A549 (cell line): ENCODE results near the gene ATF6B. TPM values are rescaled to one million over a fixed set of nuclear protein-coding genes. Genes with fewer than 3 reads are reported as not detected.
A peak's percentile ranks its signal among the peaks of the same experiment; 100 is the strongest.

Experiments
- ATAC-seq, 2 experiments: fragments of 200-7000 bp in 1 of 2; fragments of >200 bp in 1 of 2; cut with Nextera tagmentation in 1 of 2; cut with Tn5 transposase in 1 of 2; 3 replicates each; pipeline versions ENCODE4 v1.8.0 to v1.9.1; 2018 to 2020; ENCODE audit warnings: mild to moderate bottlenecking in 1 of 2, moderate library complexity in 1 of 2
- CTCF ChIA-PET: fragments of 300-600 bp; sonication (Branson Sonifier 250); formaldehyde crosslinking; extraction: SDS; loops from one replicate; lab custom pipeline; 2021; ENCODE audit warnings: antibody characterized with exemption, inconsistent platforms; lab: Yijun Ruan, JAX
- POLR2A ChIA-PET: fragments of 350-600 bp; formaldehyde crosslinking; extraction: SDS; loops from one replicate; lab custom pipeline; 2021; ENCODE audit warnings: antibody characterized with exemption, inconsistent platforms; lab: Yijun Ruan, JAX
- DNase-seq, 2 experiments: peaks; one replicate each; pipeline versions ENCODE4 v3.0.0 to v3.0.0-alpha.2; 2011 to 2016; ENCODE audit warnings: low read depth in 1 of 2, low spot score in 1 of 2
- FAIRE-seq: peaks from 2 replicates; lab custom pipeline; 2011; peaks lifted over from hg19 to GRCh38; lab: Jason Lieb, UNC
- H3K27ac ChIP-seq, 2 experiments: fragments of >200 bp; sonication (Bioruptor Twin); formaldehyde crosslinking; 3 replicates each; pipeline ENCODE4 v1.5.1; 2016 to 2017
- H3K4me1 ChIP-seq: fragments of >200 bp; sonication (Bioruptor Twin); formaldehyde crosslinking; 3 replicates; pipeline ENCODE4 v1.6.1; 2016
- H3K4me2 ChIP-seq: fragments of >200 bp; sonication (Bioruptor Twin); formaldehyde crosslinking; 3 replicates; pipeline ENCODE4 v1.6.1; 2016
- H3K4me3 ChIP-seq: fragments of >200 bp; sonication (Bioruptor Twin); formaldehyde crosslinking; 3 replicates; pipeline ENCODE4 v1.5.1; 2016
- H3K9me3 ChIP-seq: fragments of >200 bp; sonication (Bioruptor Twin); formaldehyde crosslinking; 3 replicates; pipeline ENCODE4 v1.6.1; 2016
- CBX2 ChIP-seq: fragments of 200-600 bp; sonication (generic); IDR thresholded peaks from 2 replicates; pipeline ENCODE4 v1.6.1; 2016; ENCODE audit warnings: low read depth, mild to moderate bottlenecking, borderline replicate concordance
- CEBPB ChIP-seq, 2 experiments: fragments of >200 bp in 1 of 2; sonication (Bioruptor Twin) in 1 of 2; formaldehyde crosslinking in 1 of 2; IDR thresholded peaks; 2 replicates each; pipeline ENCODE4 v1.6.1; 2012 to 2016
- CHD4 ChIP-seq: fragments of 200-600 bp; sonication (generic); IDR thresholded peaks from 2 replicates; pipeline ENCODE4 v1.6.1; 2016; ENCODE audit warnings: antibody characterized with exemption, mild to moderate bottlenecking, borderline replicate concordance
- EP300 ChIP-seq, 2 experiments: fragments of >200 bp; sonication (Bioruptor Twin); formaldehyde crosslinking; IDR thresholded peaks; 2 replicates in 1 of 2; 3 replicates in 1 of 2; pipeline ENCODE4 v1.6.1; 2016 to 2017
- ESRRA ChIP-seq: fragments of 150-350 bp; IDR thresholded peaks from 2 replicates; pipeline ENCODE4 v1.6.1; 2014; ENCODE audit warnings: mild to moderate bottlenecking, low read length, borderline replicate concordance
- FOSB ChIP-seq: fragments of 250-450 bp; sonication (Bioruptor Pico); IDR thresholded peaks from 2 replicates; pipeline ENCODE4 v1.5.0; 2020; ENCODE audit warnings: mild to moderate bottlenecking, moderate library complexity
- HOXA7 ChIP-seq: fragments of 250-450 bp; sonication (Bioruptor Pico); IDR thresholded peaks from 2 replicates; pipeline ENCODE4 v1.5.0; 2020; ENCODE audit warnings: mild to moderate bottlenecking, moderate library complexity
- JUN ChIP-seq, 2 experiments: fragments of >200 bp; sonication (Bioruptor Twin); formaldehyde crosslinking; IDR thresholded peaks; 2 replicates in 1 of 2; 3 replicates in 1 of 2; pipeline ENCODE4 v1.6.1; 2016 to 2017
- KDM5A ChIP-seq: fragments of 200-600 bp; sonication (generic); IDR thresholded peaks from 2 replicates; pipeline ENCODE4 v1.6.1; 2016; ENCODE audit warnings: antibody characterized with exemption, mild to moderate bottlenecking
- NR3C1 ChIP-seq: fragments of >200 bp; sonication (Bioruptor Twin); formaldehyde crosslinking; IDR thresholded peaks from 3 replicates; pipeline ENCODE4 v1.6.1; 2017
- POLR2AphosphoS2 ChIP-seq: conservative IDR thresholded peaks from 2 replicates; pipeline ENCODE4 v1.6.1; 2012; ENCODE audit warnings: low read length, improper control_type of control experiment, inconsistent platforms
- SMC3 ChIP-seq: fragments of >200 bp; sonication (Bioruptor Twin); formaldehyde crosslinking; IDR thresholded peaks from 3 replicates; pipeline ENCODE4 v1.6.1; 2018; ENCODE audit warnings: inconsistent platforms
- SREBF2 ChIP-seq: fragments of 450-650 bp; IDR thresholded peaks from 2 replicates; pipeline ENCODE4 v1.6.1; 2014; ENCODE audit warnings: mild to moderate bottlenecking, moderate library complexity
- ZFP36 ChIP-seq: fragments of 450-650 bp; IDR thresholded peaks from 2 replicates; pipeline ENCODE4 v1.6.1; 2014; ENCODE audit warnings: borderline replicate concordance; ENCODE audit not compliant: partially characterized antibody
- WGBS: methylation state at CpG from one replicate; pipeline ENCODE4 v1.1.6; 2017; ENCODE audit errors: missing lambda C conversion rate; 5-methylcytosine and 5-hydroxymethylcytosine counted together
- polyA plus RNA-seq, 4 experiments: library from polyadenylated mRNA; depleted of rRNA in 3 of 4; stranded (reverse); fragments of >200 nt; fragmentation: RNase III in 1 of 4; extraction: RNeasy Plus Mini Kit Qiagen cat#74134 plus additional on column Dnase treatment in 1 of 4; gene quantifications; 2 replicates in 3 of 4; 3 replicates in 1 of 4; pipeline ENCODE4 v1.2.3, GENCODE V29; 2011 to 2017
- TF ChIP-seq, protein P1 (sequence below): IDR thresholded peaks from 2 replicates; pipeline ENCODE4 v1.6.1; 2012
- TF ChIP-seq, protein P2 (sequence below): fragments of >200 bp; sonication (Bioruptor Twin); formaldehyde crosslinking; IDR thresholded peaks from 3 replicates; pipeline ENCODE4 v1.5.1; 2016

ATF6B gene
- polyA plus RNA-seq, 2 of the 4 experiments (the other 2 are of a cell fraction), result 19.3 to 29.0 TPM

DNA sequence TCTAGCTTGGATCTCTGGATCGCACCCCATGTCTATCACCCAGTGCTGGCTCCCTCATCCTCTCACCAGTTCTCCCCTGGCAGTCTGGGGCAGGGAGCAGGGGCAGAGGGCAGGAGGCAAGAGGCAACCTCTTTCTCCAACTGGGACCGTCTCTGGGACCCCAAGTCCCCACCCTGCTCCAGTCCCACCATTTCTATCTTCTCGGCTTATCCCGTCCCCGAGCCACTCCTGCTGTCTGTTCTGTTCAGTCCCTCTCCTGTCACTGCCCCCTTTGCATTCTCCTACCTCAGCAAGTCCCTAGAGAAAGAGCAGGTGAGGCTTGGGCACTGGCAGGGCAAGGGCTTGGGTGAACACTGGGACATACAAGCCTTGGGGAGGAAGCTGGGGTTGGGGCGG, 18.3 kb downstream of the ATF6B start:
- ChIA-PET POLR2A (no interaction called here), CTCF (interaction anchor here (0.9 to 5.5 kb wide), 4 partner anchors 8 to 88 kb away, joined by 3 to 39 read pairs (median 4); no protein-coding TSS in a partner anchor)
- Histone ChIP-seq H3K9me3 (no peaks in the 10 kb centered on the region), H3K4me1 (peaks cover 24% of the 10 kb centered on the region), H3K27ac (no peak overlapping the region), H3K4me3 (no peak overlapping the region), H3K4me2 (no peak overlapping the region)
- DNase-seq (no peak), ATAC-seq (no peak), FAIRE-seq (no peak)
- WGBS, result 90% methylated on average over 5 of the region's 6 CpGs
- TF ChIP-seq JUN (IDR thresholded peaks at IDR 0.05) (no peak), POLR2AphosphoS2 (no peak)

DNA sequence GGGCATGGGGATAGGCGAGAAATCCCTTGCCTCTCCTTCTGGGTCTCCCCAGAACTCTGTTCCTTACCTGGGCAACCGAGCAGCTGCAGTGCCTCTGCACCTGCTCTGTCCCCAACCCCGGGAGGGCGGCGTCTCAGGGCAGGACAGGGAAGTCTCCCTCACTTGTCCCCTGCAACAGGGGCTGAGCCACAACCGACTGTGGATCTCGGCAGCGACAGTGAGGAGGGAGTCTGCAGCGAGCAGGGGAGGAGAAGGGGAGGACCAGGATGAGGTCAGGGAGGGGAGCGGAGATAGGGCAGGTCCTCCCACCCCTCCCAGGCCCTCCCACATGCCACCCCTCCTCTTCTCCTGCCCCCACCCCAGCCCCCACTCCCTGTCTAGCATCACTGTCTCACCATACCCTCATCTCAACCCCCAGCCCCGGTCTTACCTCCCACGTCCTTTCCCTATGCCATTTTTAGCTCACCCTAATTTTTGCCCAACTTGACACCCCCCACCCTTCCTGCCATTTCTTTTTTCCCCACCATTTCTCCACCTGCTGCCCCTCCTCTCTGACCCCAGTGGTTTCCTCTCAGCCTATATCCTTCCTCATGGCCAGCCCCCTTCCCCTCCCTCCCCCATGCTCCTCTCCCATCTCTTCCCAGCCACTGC, 18.8 kb downstream of the ATF6B start, which contains the start of gene TNXB:
Gene TNXB, minus strand, starts transcription at position 225 of the 651 bp plus-strand sequence. CDS start 11,140 bp downstream, outside the sequence.
- H3K9me3 ChIP-seq, result no peaks in the 10 kb centered on the region
- peaks cover 20% of the 10 kb centered on the region for H3K4me1 ChIP-seq
- H3K4me2 ChIP-seq, result peak within 1 kb of the TSS; percentile 41; the same call in 2 of the 3 replicates
- ATAC-seq (no peak), DNase-seq (no peak), FAIRE-seq (no peak)
- ChIA-PET POLR2A (no interaction called here), CTCF (interaction anchor here (1.2 to 5.5 kb wide), 3 partner anchors 8 to 88 kb away, joined by 4 to 39 read pairs (median 4); no protein-coding TSS in a partner anchor)
- no peak within 1 kb of the TSS for H3K4me3 ChIP-seq
- TF ChIP-seq CBX2 (no peak), ESRRA (no peak), ZFP36 (no peak), CEBPB (IDR thresholded peaks at IDR 0.05) (no peak), SMC3 (no peak), NR3C1 (no peak), EP300 (IDR thresholded peaks at IDR 0.05) (no peak)
- 85% methylated on average over 8 of the region's 12 CpGs for WGBS
- peak within 1 kb of the TSS in 1 of 2 experiments; percentile 55; a peak in 3 of 6 replicates for H3K27ac ChIP-seq

DNA sequence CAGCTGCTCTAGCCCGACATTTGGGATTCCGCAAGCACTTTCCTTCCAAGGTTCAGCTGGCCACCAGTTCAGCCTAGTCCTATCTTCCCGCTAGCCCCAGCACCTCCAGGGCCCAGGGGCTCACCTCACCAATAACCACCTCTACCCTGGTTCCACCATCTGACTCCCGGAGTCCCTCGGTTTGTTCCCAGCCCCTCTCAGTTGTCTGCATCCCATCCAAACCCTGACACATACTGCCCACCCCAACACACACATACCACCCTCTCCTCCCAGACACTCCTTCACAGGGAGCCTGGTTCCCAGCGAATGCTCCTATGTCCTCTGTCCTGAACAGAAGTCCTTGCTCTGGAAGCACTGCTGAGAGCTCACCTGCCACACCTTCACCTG, 19.3 kb downstream of the ATF6B start:
- no peak for FAIRE-seq
- TF ChIP-seq FOSB (CRISPR knock-in tag) (no peak), HOXA7 (no peak), CHD4 (no peak)
- TF ChIP-seq, protein P1, sequence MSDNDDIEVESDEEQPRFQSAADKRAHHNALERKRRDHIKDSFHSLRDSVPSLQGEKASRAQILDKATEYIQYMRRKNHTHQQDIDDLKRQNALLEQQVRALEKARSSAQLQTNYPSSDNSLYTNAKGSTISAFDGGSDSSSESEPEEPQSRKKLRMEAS, result no peak
- TF ChIP-seq, protein P2, sequence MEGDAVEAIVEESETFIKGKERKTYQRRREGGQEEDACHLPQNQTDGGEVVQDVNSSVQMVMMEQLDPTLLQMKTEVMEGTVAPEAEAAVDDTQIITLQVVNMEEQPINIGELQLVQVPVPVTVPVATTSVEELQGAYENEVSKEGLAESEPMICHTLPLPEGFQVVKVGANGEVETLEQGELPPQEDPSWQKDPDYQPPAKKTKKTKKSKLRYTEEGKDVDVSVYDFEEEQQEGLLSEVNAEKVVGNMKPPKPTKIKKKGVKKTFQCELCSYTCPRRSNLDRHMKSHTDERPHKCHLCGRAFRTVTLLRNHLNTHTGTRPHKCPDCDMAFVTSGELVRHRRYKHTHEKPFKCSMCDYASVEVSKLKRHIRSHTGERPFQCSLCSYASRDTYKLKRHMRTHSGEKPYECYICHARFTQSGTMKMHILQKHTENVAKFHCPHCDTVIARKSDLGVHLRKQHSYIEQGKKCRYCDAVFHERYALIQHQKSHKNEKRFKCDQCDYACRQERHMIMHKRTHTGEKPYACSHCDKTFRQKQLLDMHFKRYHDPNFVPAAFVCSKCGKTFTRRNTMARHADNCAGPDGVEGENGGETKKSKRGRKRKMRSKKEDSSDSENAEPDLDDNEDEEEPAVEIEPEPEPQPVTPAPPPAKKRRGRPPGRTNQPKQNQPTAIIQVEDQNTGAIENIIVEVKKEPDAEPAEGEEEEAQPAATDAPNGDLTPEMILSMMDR, result no peak
- Histone ChIP-seq H3K9me3 (no peaks in the 10 kb centered on the region), H3K27ac (peak overlapping the region in 1 of 2 experiments; percentile 55; a peak in 3 of 6 replicates), H3K4me3 (no peak overlapping the region), H3K4me2 (no peak overlapping the region), H3K4me1 (peaks cover 15% of the 10 kb centered on the region)
- ATAC-seq, result peak; percentile 10 to 13; a peak in 2 of 6 replicates
- ChIA-PET CTCF (interaction anchor here (5.5 kb wide), 1 partner anchor 9 kb away, joined by 39 read pairs; no protein-coding TSS in a partner anchor), POLR2A (interaction anchor here (1.5 kb wide), 1 partner anchor 16 kb away, joined by 3 read pairs; no protein-coding TSS in a partner anchor)
- WGBS, result 83% methylated on average over 6 of the region's 6 CpGs
- no peak for DNase-seq

DNA sequence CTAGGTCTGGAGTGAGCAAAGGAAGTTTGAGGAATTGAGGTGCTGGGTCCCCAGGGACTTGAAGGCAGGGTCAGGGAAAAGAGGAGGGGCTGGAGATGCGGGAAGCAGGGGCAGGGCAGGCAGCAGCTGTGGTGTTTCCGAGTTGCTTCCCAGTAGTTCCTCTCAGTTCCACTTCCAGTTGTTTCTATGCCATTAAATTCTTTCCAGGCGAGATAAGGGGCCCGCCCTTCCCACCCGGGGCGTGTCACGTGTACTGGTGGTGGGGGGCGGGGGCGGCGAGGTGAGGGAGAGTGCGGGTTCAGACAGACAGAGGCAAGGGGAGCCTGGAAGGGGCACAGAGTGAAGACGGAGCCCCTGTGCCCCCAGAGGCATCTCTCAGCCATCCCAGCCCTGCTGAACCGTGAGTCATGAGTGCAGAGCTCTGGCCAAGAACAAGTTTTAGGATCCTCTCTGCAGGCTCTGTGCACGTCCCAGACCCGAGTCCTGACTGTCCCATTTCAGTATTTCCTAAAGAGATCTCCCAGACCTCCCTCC, 19.9 kb downstream of the ATF6B start:
- H3K4me2 ChIP-seq, result peak overlapping the region; percentile 41; the same call in 2 of the 3 replicates
- no peaks in the 10 kb centered on the region for H3K9me3 ChIP-seq
- POLR2A ChIA-PET, result interaction anchor here (1.5 kb wide), 1 partner anchor 15 kb away, joined by 3 read pairs; no protein-coding TSS in a partner anchor
- H3K4me3 ChIP-seq, result no peak overlapping the region
- CTCF ChIA-PET, result interaction anchor here (0.6 to 5.5 kb wide), 2 partner anchors 9 to 21 kb away, joined by 3 to 39 read pairs; no protein-coding TSS in a partner anchor
- peak overlapping the region in 1 of 2 experiments; percentile 55; a peak in 3 of 6 replicates for H3K27ac ChIP-seq
- 27% methylated on average over 5 of the region's 15 CpGs for WGBS
- TF ChIP-seq SREBF2 (no peak), KDM5A (no peak), JUN (IDR thresholded peaks at IDR 0.05) (no peak)
- FAIRE-seq (no peak), ATAC-seq (peak; percentile 52 to 71; a peak in 4 of 6 replicates), DNase-seq (no peak)
- peaks cover 15% of the 10 kb centered on the region for H3K4me1 ChIP-seq
